OCI-LY3 (cell line): ENCODE measurements around the gene S100A5.

Source experiments
- H2AFZ ChIP-seq: fragments of 200-600, 300-600 bp; shearing (Covaris generic); 2 replicates; pipeline ENCODE4 v1.6.0; 2014; ENCODE audit warnings: antibody characterized with exemption, low read depth, low read length
- H3K27ac ChIP-seq: fragments of 200-600, 300-600 bp; sonication (generic); 2 replicates; pipeline ENCODE4 v1.5.1; 2014; ENCODE audit warnings: mild to moderate bottlenecking, low read length, moderate library complexity, mixed read lengths
- H3K27me3 ChIP-seq: fragments of 200-600, 300-600 bp; sonication (generic); 2 replicates; pipeline ENCODE4 v1.6.1; 2014; ENCODE audit warnings: low read depth, low read length, mixed read lengths
- H3K36me3 ChIP-seq: fragments of 200-600, 300-600 bp; sonication (generic); replicated peaks from 2 replicates; pipeline ENCODE3; 2014; ENCODE audit warnings: low read depth, low read length, mixed read lengths
- H3K4me1 ChIP-seq: fragments of 300-600, 200-600 bp; sonication (generic); 2 replicates; pipeline ENCODE4 v1.6.1; 2014; ENCODE audit warnings: low read length, mixed read lengths
- H3K4me2 ChIP-seq: fragments of 200-600, 300-600 bp; sonication (generic); 2 replicates; pipeline ENCODE4 v1.6.1; 2014; ENCODE audit warnings: low read length, mixed read lengths
- H3K4me3 ChIP-seq: fragments of 300-600, 200-600 bp; sonication (generic); 2 replicates; pipeline ENCODE4 v1.5.1; 2014; ENCODE audit warnings: antibody characterized with exemption, mild to moderate bottlenecking, low read length, moderate library complexity
- H3K79me2 ChIP-seq: fragments of 300-600, 200-600 bp; shearing (Covaris generic); 2 replicates; pipeline ENCODE4 v1.6.1; 2014; ENCODE audit warnings: mild to moderate bottlenecking, low read length, mixed read lengths
- H3K9ac ChIP-seq: fragments of 300-600, 200-600 bp; shearing (Covaris generic); 2 replicates; pipeline ENCODE4 v1.6.0; 2014; ENCODE audit warnings: mild to moderate bottlenecking, low read length, moderate library complexity
- H3K9me3 ChIP-seq: fragments of 200-600, 300-600 bp; shearing (Covaris generic); 2 replicates; pipeline ENCODE4 v1.6.1; 2014; ENCODE audit warnings: low read length, mixed read lengths; ENCODE audit not compliant: insufficient read depth
- H4K20me1 ChIP-seq: fragments of 200-600, 300-600 bp; sonication (generic); 2 replicates; pipeline ENCODE4 v1.6.1; 2016; ENCODE audit warnings: low read length, mixed read lengths; ENCODE audit not compliant: insufficient read depth
- EZH2phosphoT487 ChIP-seq: fragments of 200-600 bp; shearing (Covaris generic); IDR thresholded peaks from 2 replicates; pipeline ENCODE4 v1.6.1; 2018; ENCODE audit warnings: antibody characterized with exemption, mixed run types, low read depth
- TF ChIP-seq, protein P1 (sequence below): fragments of 200-600, 300-600 bp; sonication (generic); IDR thresholded peaks from 2 replicates; pipeline ENCODE4 v1.5.1; 2014; ENCODE audit warnings: antibody characterized with exemption, low read length, low read depth

The S100A5 gene

DNA sequence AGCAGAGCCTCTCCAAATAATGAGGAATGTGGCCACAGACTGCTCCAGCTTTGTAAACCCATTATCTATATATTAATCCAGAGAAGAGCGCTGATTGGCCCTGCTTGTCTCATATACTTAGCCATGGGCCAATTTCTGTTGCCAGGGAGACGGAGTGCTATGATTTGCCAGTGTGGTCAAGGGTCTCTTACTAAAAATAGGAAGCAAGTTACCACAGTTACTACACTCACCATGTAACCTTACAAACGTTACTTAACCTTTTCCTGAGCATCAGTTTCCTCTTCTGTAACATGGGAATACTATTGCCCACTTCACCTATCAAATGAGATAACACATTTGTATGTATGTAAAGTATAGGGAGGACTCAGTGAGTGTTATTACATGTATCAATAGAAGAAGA lies 32.6 kb upstream of the S100A5 start:
- TF ChIP-seq, protein P1, sequence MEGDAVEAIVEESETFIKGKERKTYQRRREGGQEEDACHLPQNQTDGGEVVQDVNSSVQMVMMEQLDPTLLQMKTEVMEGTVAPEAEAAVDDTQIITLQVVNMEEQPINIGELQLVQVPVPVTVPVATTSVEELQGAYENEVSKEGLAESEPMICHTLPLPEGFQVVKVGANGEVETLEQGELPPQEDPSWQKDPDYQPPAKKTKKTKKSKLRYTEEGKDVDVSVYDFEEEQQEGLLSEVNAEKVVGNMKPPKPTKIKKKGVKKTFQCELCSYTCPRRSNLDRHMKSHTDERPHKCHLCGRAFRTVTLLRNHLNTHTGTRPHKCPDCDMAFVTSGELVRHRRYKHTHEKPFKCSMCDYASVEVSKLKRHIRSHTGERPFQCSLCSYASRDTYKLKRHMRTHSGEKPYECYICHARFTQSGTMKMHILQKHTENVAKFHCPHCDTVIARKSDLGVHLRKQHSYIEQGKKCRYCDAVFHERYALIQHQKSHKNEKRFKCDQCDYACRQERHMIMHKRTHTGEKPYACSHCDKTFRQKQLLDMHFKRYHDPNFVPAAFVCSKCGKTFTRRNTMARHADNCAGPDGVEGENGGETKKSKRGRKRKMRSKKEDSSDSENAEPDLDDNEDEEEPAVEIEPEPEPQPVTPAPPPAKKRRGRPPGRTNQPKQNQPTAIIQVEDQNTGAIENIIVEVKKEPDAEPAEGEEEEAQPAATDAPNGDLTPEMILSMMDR = no peak
- no peak for TF ChIP-seq EZH2phosphoT487
- Histone ChIP-seq H3K9ac (peak overlapping the region; percentile 40; the same call in 1 of the 2 replicates), H4K20me1 (no peaks in the 10 kb centered on the region), H3K4me3 (no peak overlapping the region), H3K4me2 (peak overlapping the region; percentile 65; the same call in 1 of the 2 replicates), H3K4me1 (peaks cover 38% of the 10 kb centered on the region), H3K79me2 (no peaks in the 10 kb centered on the region), H3K36me3 (no peaks in the 10 kb centered on the region), H3K9me3 (no peaks in the 10 kb centered on the region), H2AFZ (peak overlapping the region; percentile 53), H3K27ac (peak overlapping the region; percentile 50), H3K27me3 (0 out of 2 replicates have a peak, but pooled peaks cover 5% of the 10 kb centered on the region)

DNA sequence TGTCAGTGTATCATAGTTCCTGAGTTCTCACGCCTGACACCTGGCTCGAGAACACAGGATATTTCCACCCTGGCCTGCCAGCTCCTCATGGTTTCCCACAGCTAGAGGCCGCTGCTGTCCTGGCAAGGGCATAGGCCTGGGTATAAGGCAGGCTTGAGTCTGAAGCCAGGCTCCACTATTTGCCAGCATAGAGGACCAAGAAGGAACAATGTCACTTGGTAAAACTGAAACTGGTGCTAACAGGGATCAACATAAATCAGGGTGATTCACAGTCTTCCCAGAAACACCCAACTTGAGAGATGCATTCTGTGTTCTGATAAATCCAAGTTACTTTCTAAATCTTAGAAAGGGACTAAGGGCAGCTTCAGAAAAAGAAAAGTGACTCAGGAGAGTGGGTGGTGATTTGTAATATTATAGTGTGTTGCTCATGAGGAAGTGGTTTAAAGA lies 31.9 kb upstream of the S100A5 start:
- no peaks in the 10 kb centered on the region for H4K20me1 ChIP-seq
- no peak for TF ChIP-seq EZH2phosphoT487
- TF ChIP-seq, protein P1 = peak; percentile 99
- 0 out of 2 replicates have a peak, but pooled peaks cover 5% of the 10 kb centered on the region for H3K27me3 ChIP-seq
- peak overlapping the region; percentile 53 for H2AFZ ChIP-seq
- peak overlapping the region; percentile 50 for H3K27ac ChIP-seq
- H3K36me3 ChIP-seq = no peaks in the 10 kb centered on the region
- peak overlapping the region; percentile 18; the same call in 1 of the 2 replicates for H3K4me3 ChIP-seq
- H3K9ac ChIP-seq = peak overlapping the region; percentile 40
- no peaks in the 10 kb centered on the region for H3K79me2 ChIP-seq
- H3K9me3 ChIP-seq = no peaks in the 10 kb centered on the region
- H3K4me2 ChIP-seq = peak overlapping the region; percentile 65
- H3K4me1 ChIP-seq = peaks cover 43% of the 10 kb centered on the region

DNA sequence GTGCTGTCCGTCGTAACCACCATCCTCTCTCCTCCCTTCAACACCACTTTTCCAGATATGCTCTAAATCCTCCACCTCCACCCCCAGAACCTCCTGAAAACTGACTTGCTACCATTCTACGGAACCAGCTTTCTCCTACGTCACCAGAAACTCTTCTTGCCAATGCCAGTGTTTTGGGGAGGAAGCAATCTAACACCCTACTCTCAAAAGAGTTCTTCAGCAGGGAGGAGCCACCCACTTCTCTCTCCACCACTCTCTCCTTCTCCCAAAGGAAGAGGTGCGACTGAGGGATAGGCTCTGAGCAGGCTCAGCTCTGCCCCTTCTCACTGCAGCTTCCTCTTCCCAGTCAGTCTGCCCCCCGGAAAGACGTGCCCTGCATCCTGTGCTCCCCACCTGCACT lies 31.0 kb upstream of the S100A5 start:
- Histone ChIP-seq H2AFZ (peak overlapping the region; percentile 61; the same call in 1 of the 2 replicates), H3K36me3 (no peaks in the 10 kb centered on the region), H3K4me3 (no peak overlapping the region), H3K27me3 (0 out of 2 replicates have a peak, but pooled peaks cover 5% of the 10 kb centered on the region), H3K9me3 (no peaks in the 10 kb centered on the region), H3K79me2 (no peaks in the 10 kb centered on the region), H3K4me1 (peaks cover 41% of the 10 kb centered on the region), H3K9ac (no peak overlapping the region), H4K20me1 (no peaks in the 10 kb centered on the region), H3K27ac (no peak overlapping the region), H3K4me2 (peak overlapping the region; percentile 65)
- TF ChIP-seq EZH2phosphoT487 = no peak
- TF ChIP-seq, protein P1 = no peak

DNA sequence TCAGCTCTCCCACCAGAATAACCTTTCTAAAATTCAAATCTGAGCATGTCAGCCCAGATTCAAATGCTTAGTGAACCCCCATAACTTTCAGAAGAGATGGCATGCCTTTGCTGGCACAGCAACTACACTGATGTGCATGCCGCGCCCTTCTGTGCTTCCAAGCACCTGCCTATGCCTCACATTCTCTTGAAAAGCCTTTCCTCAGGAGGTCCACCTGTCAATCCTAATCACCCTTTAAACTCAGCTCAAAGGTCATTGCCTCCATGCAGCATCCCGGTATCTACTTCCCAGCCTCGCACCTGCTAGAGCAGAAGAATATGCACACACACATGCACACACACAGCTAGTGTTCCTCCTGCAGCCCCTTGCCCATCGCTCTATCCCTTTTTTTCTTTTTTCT lies 30.1 kb upstream of the S100A5 start:
- Histone ChIP-seq H3K4me2 (no peak overlapping the region), H3K9ac (no peak overlapping the region), H2AFZ (no peak overlapping the region), H3K4me3 (no peak overlapping the region), H4K20me1 (no peaks in the 10 kb centered on the region), H3K4me1 (peaks cover 48% of the 10 kb centered on the region), H3K79me2 (no peaks in the 10 kb centered on the region), H3K27ac (no peak overlapping the region), H3K36me3 (no peaks in the 10 kb centered on the region), H3K27me3 (0 out of 2 replicates have a peak, but pooled peaks cover 5% of the 10 kb centered on the region), H3K9me3 (no peaks in the 10 kb centered on the region)
- TF ChIP-seq EZH2phosphoT487 = no peak
- TF ChIP-seq, protein P1 = no peak
